SK-MEL-5 (cell line): ENCODE data around the gene CREB3L2. TPM values are rescaled to one million over a fixed set of nuclear protein-coding genes. Genes with fewer than 3 reads are reported as not detected.

Experiments used
- DNase-seq: peaks from one replicate; pipeline ENCODE4 v3.0.0-alpha.2; 2016; ENCODE audit warnings: low read depth, low spot score
- in situ Hi-C: cut with HindIII; loops from 2 replicates; pipeline ENCODE4 v1.10.0; 2016; ENCODE audit warnings: low sequenced_read_pairs, high pct_unique_total_duplicates, low pct_unique_long_range_greater_than_20kb
- total RNA-seq: library from RNA; depleted of rRNA; stranded (reverse); fragments of >200 nt; shearing (Covaris generic); gene quantifications from 2 replicates; pipeline ENCODE4 v1.2.3, GENCODE V29; 2014

The CREB3L2 gene
- total RNA-seq, 1 experiment from 2014 or later: 12.0 TPM

DNA sequence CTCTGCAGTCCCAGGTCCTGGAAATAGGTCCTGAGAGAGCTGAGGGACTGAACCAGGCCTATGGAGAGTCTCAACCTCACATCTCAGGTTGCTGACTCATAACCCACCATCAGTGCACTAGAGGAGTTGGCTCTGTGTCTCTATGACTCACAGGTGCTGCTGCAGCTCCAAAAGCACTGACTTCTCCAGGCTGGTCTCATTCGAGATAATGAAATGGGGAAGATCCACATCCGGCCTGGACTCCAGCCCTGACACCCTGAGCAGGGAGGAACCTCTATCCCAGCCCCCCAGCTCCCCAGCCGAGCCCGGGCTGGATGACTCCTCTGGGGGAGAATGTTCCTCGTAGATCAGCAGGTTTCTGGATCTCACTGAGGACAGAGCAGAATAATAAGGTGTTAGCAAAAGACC, 119.6 kb downstream of the CREB3L2 start:
- in situ Hi-C loops: no loop called here
- DNase-seq: no peak

DNA sequence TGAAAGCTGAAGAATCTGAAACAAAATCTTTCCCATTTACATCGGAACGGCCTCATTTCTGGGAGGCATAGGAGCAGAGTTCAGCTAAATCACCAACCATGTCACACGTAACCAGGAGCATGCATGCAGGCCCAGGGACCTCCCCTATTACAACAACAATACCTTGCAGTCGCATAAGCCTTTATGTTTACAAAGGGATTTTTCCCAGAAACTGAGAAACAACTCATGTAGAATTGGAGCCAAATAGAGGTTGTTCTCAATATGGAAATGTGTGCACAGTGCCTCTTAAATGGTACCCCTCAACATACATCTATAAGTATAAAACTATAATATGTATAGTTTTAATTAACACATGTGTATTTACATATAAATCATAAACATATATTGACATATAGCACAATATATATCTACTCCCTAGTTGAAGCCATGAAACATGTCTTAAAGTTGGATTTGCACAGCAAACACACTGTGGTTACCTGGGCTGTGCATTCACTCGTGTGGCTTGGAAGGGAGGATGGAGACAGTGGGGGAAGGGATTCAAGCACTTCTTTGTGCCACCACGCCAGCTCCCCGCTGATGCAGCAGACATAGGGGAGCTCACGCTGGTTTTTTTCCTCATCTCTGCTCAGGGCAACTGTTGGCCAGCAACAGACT, 120.2 kb downstream of the CREB3L2 start:
- DNase-seq: no peak
- in situ Hi-C loops: no loop called here

DNA sequence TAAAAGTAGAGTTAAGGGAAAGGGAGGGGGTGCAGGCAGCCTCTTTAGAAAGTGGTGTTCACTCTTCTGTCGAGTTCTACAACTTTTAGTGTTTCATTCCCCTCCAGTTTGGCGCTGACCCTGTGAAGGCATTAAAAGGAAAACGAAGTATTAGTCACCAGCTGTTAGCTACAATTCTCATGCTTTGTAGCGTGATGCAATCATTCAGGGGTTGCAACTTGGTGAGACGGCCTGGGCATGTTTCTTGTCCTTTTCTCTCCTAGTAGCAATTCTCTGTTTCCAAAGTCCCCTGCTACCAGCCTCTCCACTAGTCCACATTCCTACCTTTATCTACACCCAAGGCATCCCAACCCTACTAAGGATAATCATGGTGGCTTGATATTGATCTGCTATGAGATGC, 121.5 kb downstream of the CREB3L2 start:
- no peak for DNase-seq
- in situ Hi-C loops: no loop called here

DNA sequence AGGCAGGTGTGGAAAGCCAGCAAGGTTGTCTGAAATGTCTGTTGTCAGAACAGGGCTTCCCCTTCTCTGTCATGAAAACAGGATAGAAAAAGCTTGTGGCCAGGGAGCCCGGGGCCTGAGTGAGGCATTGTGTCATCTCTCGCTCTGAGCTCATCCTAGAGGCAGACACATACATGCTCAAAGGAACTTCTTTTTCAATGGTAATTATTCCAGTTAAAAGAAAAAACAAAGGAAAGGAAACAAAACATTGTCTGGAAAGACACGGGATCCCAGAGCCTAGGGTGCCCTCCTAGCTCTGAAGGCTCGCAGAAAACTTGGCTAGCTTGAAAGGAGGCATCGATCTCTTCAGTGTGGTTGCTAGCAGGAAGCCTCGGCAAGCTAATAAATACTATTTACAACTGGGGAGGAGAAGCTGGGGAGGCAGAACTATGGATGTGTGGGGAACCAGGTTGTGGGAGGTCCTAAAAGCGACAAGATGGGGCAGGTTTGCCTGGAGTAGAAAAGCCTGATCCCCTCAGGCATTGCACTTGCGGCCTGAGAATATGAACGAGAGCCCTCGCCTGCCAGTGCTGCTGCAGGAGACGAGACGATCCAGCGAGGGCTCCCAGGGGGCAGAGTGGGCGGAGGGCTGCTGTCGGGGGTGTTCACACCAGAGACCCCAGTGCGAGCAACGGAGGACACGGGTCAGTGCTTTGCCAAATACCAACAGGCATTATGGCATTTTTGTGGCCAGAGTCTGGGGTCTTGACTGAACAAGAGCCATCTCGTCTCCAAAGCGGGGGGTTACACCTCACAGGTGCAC, 122.3 kb downstream of the CREB3L2 start:
- in situ Hi-C loops: no loop called here
- DNase-seq: no peak

DNA sequence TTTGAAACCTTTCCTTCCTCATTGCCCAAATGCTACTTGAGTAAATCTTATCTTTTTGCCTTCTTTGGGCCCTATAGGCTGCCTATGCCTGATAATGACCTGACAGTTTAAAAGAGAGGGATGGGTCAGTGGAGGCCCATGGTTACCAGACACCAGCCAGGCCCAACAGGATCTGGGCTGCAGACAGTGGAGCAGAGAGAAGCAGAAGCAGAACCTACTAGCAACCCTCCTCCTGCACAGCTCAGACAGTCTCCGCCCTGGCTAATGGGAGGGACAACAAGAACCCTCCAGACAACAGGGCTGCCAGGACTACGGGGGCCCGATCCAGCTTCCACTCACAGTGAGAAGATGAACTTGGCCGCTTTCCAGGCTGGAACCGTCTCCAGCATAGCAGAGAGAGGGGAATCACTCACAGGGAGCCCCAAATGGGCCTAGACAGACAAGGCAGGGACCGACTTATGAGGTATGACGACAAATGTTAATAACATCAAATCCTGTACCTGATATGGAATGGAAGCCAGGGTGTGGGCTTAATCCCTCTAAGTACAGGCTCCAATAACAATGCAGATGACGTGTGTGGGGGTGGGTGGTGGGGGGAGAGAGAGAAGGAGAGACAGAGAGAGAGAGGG, 123.4 kb downstream of the CREB3L2 start:
- in situ Hi-C loops: no loop called here

DNA sequence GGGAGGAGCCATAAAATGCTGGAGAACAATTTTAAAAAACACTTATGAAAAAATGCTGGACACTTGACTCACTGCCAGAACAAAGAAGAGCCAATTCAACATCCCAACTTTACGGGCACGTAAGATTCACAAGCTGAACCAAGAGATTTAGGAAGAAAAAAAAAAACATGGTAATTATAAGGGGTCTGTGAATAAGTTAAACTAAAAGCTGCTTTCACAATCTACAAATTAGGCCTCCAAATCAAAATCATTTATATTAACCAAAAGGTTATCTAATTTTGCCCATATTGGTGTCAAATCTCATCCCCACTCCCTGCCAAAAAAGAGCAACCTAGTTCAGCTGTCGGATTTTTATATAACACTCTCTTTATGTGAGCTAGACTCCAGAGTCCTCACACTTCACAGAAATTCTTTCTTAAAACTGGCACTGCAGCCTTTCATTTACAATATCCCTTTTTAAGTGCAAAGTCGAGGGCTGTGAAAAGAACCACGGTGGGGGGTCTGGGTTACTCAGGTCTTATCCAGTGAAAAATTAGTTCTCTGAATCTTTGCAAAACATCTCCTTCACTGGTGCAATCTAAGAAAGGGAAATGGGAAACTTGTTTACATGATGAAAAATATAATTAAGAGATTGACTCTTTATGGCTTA, 124.7 kb downstream of the CREB3L2 start:
- DNase-seq: no peak
- in situ Hi-C loops: no loop called here

More for the DNA sequence above, 123.4 kb downstream of the CREB3L2 start:
- no peak for DNase-seq

DNA sequence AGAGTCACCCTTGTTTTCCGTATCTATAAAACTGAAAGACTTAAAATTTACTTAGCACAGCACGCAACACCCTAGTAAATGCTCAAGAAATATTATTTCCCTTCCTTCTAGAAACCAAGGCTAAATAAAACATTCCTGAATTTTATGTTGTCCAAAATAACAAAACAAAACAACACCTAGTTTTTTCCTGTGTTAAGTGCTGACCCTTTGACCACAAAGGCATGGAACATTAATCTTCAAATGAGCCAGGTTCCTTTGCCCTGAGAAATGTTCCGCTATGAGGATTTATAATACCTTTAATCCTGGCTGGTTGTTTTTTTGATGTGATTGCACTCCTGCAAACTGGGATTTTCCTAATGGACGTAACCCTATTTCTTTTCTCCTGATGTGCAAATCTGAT, 126.1 kb downstream of the CREB3L2 start:
- DNase-seq: no peak
- in situ Hi-C loops: no loop called here

DNA sequence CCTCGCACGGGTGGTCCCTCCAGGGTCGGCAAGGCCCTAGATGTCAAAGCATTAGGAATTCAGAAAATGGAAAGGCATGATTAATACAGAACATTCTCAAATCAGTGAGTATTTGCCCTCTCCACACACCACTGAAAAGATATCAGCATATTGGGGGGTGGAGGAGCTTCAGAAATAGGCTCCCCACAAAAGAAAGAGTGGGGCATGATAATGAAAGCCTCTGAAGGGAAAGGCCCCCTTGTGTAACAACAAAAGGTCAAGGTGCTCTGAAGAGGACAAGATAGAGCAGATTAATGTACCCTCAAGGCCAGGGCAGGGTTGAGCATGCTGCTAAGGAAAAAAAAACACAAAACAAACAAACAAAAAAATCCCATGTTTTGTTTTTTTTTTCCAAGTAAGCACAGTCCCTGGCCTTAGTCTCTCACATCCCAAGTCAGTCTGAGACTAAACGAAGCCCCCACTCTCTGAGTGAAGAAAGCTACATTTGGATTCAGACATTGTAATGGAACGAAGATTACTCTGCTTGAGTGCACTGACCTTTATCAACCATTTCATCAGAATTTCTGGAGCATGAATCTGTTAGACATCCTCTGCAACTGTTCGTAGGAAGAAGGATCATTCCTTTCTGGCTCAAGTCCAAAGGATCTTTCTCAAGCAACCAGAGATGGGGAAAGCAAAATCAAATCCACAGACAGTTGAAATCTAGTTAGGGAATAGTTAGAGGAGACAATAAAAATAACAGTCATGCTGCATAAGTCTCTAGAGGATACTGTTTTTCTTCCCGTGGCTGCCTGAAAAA, 127.7 kb downstream of the CREB3L2 start:
- in situ Hi-C loops: no loop called here
- no peak for DNase-seq

DNA sequence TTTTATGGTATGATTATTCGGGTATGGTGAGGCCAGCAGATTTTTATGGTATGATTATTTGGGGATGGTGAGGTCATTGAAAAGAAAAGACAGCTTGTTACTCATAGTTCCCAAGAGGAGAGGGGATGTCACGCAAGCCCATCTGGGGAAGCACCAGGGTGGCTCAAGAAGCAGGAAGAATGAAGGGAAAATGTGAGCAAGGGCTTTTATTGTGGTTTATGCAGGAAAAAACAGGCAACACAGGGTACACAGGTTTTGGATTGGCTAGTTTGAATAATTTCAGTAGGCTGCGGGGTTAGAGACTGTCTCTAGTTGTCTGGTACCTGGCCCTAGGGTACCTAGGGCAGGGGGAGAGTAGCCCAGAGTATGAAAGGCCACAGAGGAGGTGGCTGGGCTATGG, 128.4 kb downstream of the CREB3L2 start:
- DNase-seq: no peak
- in situ Hi-C loops: no loop called here

DNA sequence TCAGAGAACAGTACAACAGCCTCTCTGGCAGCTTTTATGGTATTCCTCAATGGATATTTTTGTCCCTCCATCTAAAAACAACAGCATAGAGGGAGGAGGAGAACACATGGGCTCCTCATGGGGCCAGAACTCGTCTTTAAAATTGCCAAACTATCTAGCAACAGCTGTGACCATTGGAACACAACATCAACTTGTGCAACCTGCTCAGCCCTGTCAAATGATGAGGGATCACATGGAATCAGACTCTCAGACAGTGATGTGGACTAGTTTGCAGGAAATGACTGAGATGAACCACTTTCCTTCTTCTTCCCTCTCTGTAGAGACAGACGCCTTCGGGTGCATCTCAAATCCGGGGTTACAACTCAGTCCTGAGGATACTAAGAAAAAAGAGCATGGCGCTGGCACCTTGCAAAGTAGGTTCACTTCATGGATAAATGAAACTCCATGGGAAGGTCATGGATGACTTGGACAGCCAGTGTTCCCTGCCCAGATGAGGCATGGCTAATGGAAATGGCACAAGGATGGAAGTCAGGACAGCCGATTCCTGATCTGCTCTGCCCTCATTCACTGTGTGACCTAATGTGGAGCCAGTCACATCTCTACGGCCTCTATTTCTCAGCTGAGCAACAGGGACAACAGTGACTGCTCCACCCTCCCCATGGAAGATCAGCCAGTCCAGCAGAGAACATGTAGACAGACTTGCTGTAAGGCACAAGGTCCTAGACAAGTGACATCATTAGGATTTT, 130.5 kb downstream of the CREB3L2 start:
- in situ Hi-C loops: no loop called here
- no peak for DNase-seq

DNA sequence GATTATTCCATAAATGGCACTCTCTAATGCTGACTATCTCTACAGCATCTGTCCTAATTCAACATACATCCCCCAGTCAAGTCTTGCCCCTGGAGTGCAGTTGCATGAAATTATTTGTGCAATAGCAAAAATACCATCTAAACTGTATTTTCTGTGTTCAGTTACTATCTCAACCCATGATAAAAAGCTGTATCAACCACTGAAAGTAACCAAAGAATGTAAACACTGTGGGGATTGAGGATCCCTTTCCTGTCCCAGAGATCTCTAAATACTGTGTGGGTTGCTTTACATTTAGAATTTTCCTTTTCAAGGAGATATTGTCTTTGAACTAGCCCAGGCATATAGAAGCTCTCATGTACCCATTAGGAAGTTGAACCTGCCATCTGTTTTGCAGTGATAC, 131.2 kb downstream of the CREB3L2 start:
- DNase-seq: no peak
- in situ Hi-C loops: no loop called here

DNA sequence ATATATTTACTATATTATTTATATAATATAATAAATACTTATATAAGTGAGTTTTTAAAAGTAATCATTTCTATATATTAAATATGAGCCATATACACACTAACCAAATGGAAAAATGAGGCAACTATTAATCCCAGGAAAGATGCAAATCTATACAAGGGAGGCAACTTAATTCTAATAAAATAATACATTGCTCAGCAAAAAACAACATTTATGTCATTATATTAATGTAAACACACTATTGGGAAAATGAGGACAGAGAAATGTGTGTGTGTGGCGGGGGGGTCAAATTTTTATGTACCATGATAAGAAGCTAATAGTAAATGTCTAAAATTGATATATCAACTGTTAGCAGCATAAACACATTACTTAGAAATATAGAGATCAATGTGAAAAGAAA, 131.8 kb downstream of the CREB3L2 start:
- in situ Hi-C loops: no loop called here
- no peak for DNase-seq

DNA sequence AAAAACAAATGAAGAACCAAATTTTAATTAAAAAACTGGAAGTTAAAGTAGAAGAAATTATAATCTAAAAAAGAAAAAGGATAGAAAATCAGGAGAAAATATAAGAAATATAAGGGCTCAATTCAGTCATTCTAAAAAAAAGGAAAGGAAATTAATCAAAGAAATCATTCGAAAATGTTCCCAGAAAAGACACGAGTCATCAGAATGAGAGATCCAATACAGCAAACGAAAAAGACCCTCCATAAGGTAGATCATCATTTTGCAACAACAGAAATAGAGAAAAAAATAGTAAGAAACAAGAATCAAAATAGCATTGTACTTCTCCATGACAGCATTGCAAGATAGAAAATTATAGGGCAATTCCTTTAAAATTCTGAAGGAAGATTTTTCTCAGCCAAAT, 132.6 kb downstream of the CREB3L2 start:
- no peak for DNase-seq
- in situ Hi-C loops: no loop called here

DNA sequence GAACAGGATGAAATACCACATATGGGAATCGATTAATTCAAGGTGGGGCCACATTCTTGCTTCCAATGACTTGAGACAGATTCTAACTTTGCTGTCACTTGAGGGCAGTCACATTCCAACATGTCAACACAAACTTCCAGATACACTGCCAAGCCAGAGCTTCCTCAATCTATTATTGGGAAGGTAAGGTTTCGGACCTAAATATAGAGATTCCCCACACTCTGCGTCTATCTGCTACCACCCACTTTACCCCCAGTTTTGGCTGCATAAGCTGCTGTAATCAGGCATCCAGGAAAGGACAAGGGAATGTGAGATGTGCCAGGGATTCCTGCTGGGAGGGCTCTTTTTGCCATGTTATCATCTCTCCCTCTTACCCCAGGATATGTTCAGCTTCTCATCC, 134.6 kb downstream of the CREB3L2 start:
- DNase-seq: no peak
- in situ Hi-C loops: no loop called here

DNA sequence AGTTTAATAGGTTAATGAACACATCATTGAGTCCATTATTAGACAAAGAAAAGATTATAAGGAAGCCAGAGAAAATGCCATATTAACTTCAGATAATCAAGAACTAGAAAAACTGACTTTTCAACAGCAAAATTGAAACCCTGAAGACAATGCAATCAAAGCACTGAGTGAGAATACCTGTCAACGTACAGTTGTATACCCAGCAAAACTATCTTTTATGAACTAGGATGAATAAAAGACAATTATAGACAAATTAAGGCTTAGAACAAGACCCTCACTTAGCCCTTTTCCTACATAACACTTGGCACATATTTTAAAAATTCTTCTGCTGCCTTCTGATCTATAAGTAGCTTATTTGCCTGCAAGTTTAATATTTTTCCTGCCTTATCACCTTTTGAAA, 136.1 kb downstream of the CREB3L2 start:
- no peak for DNase-seq
- in situ Hi-C loops: no loop called here

DNA sequence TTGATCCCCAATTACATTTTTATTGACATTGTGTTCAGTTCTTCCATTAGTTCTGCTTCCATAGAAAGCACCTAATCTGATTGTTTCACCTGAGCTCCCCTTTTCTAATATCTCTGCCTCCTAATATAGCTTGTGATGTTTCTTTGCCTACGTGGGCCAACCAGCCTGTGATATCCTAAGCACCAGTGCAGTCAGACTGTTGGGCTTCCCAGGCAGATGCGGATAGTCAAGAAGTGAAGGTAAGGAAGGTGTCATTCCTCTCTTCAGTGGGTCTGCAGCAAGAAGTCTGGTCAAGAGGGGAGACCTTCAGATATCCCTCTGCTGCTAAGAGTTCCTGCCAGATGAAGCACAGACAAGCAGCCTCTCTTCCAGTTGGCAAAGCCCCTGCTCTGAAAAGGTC, 138.9 kb downstream of the CREB3L2 start:
- no peak for DNase-seq
- in situ Hi-C loops: no loop called here

DNA sequence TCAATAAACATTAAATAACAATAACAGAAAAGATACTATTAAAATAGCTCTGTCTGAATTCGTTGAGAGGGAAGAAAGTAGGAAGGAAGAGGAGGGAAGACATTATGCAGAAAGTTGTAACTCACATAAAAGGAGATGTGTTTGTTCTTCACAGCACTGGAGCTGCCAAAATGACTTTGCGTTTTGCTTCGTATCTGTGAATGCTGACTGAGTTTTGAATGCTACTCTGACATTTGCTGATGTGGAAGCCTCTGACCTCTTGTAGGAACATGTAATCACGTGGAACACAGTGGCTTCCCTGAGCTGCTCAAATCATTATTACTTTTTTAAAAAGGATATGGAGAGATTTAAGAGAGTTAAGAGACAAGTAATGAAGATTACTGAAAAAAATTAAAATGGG, 139.5 kb downstream of the CREB3L2 start:
- in situ Hi-C loops: no loop called here
- no peak for DNase-seq
